Smooth muscle cell (in vitro differentiated cells): ENCODE measurements around the gene DDX31. TPM values are rescaled to one million over a fixed set of nuclear protein-coding genes. Genes with fewer than 3 reads are reported as not detected.

Experiments used
- DNase-seq: peaks from one replicate; lab custom pipeline; 2025; ENCODE audit not compliant: unreplicated experiment; lab: John Stamatoyannopoulos, UW
- H2AFZ ChIP-seq: fragments of 200-600 bp; sonication (generic); 2 replicates; pipeline ENCODE4 v1.6.0; 2016; ENCODE audit warnings: antibody characterized with exemption, low read depth, mild to moderate bottlenecking
- H3F3A ChIP-seq: fragments of 200-600 bp; sonication (generic); 2 replicates; pipeline ENCODE4 v1.6.0; 2017; ENCODE audit warnings: antibody characterized with exemption, low read depth
- H3K27ac ChIP-seq: fragments of 200-600 bp; sonication (generic); 2 replicates; pipeline ENCODE4 v1.5.1; 2016; ENCODE audit warnings: low read depth, mild to moderate bottlenecking
- H3K27me3 ChIP-seq: fragments of 200-600 bp; sonication (generic); 2 replicates; pipeline ENCODE4 v1.6.1; 2016; ENCODE audit warnings: low read depth, mild to moderate bottlenecking
- H3K36me3 ChIP-seq: fragments of 200-600 bp; sonication (generic); 2 replicates; pipeline ENCODE4 v1.5.1; 2016; ENCODE audit warnings: low read depth
- H3K4me1 ChIP-seq: fragments of 200-600 bp; sonication (generic); 2 replicates; pipeline ENCODE4 v1.5.1; 2016; ENCODE audit warnings: low read depth
- H3K4me2 ChIP-seq: fragments of 200-600 bp; sonication (generic); 2 replicates; pipeline ENCODE4 v1.6.0; 2016; ENCODE audit warnings: mild to moderate bottlenecking
- H3K4me3 ChIP-seq: fragments of 200-600 bp; sonication (generic); 2 replicates; pipeline ENCODE4 v1.5.1; 2016; ENCODE audit warnings: mild to moderate bottlenecking
- H3K79me2 ChIP-seq: fragments of 200-600 bp; sonication (generic); 2 replicates; pipeline ENCODE4 v1.6.0; 2016; ENCODE audit warnings: low read depth, mild to moderate bottlenecking
- H3K9ac ChIP-seq: fragments of 200-600 bp; sonication (generic); 2 replicates; pipeline ENCODE4 v1.6.0; 2016; ENCODE audit warnings: low read depth
- H3K9me3 ChIP-seq: fragments of 200-600 bp; sonication (generic); replicated peaks from 2 replicates; pipeline ENCODE4 v1.5.1; 2016; ENCODE audit warnings: low read depth
- H4K20me1 ChIP-seq: fragments of 200-600 bp; sonication (generic); 2 replicates; pipeline ENCODE4 v1.6.0; 2016; ENCODE audit warnings: low read depth
- WGBS: methylation state at CpG from one replicate; pipeline ENCODE4 v1.1.7; 2016; ENCODE audit warnings: low lambda C conversion rate; 5-methylcytosine and 5-hydroxymethylcytosine counted together
- polyA plus RNA-seq: library from polyadenylated mRNA; unstranded; fragments of >200 nt; fragmentation: Nextera tagmentation; extraction: Ambion mirVana; gene quantifications from 2 replicates; pipeline ENCODE4 v1.2.1, GENCODE V29; 2016
- total RNA-seq: library from RNA; depleted of rRNA; stranded (reverse); fragments of >200 nt; gene quantifications from 2 replicates; pipeline ENCODE4 v1.2.3, GENCODE V29; 2014
- TF ChIP-seq, protein P1 (sequence below): fragments of 200-600 bp; sonication (generic); IDR thresholded peaks from 2 replicates; pipeline ENCODE4 v1.5.1; 2017; ENCODE audit warnings: borderline replicate concordance, mild to moderate bottlenecking, antibody characterized with exemption; ENCODE audit not compliant: insufficient read depth, poor library complexity, severe bottlenecking

DDX31 gene
- total and polyA plus RNA-seq, 2 experiments from 2014 or later, result 5.9 to 11.9 TPM

DNA sequence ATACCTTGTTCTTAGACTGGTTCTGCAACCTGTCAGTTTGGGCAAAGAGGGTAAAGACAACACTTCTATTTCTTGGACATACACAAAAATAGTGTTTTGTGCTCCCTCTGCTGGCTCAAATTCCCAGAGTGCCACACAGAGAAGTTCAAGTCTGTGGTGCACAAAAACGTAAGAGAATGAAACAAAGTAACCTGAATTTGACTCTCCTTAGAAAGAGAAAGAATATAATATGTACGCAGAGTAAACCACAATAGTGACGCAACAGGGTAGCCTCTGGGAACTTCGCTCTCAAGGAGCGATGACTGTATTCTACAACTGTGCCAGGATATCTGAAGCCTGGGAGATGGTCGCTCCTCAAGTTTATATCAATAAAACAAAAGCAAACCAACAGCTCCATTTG lies 18.5 kb downstream of the DDX31 start:
- H3K27me3 ChIP-seq, result no peaks in the 10 kb centered on the region
- DNase-seq, result no peak
- peaks cover 14% of the 10 kb centered on the region for H3K4me1 ChIP-seq
- H3K79me2 ChIP-seq, result no peaks in the 10 kb centered on the region
- H3K36me3 ChIP-seq, result no peaks in the 10 kb centered on the region
- no peaks in the 10 kb centered on the region for H4K20me1 ChIP-seq
- WGBS, result 69% methylated on average over 6 of the region's 6 CpGs
- H3K9me3 ChIP-seq, result no peaks in the 10 kb centered on the region
- H3K4me3 ChIP-seq, result no peak overlapping the region
- TF ChIP-seq, protein P1, sequence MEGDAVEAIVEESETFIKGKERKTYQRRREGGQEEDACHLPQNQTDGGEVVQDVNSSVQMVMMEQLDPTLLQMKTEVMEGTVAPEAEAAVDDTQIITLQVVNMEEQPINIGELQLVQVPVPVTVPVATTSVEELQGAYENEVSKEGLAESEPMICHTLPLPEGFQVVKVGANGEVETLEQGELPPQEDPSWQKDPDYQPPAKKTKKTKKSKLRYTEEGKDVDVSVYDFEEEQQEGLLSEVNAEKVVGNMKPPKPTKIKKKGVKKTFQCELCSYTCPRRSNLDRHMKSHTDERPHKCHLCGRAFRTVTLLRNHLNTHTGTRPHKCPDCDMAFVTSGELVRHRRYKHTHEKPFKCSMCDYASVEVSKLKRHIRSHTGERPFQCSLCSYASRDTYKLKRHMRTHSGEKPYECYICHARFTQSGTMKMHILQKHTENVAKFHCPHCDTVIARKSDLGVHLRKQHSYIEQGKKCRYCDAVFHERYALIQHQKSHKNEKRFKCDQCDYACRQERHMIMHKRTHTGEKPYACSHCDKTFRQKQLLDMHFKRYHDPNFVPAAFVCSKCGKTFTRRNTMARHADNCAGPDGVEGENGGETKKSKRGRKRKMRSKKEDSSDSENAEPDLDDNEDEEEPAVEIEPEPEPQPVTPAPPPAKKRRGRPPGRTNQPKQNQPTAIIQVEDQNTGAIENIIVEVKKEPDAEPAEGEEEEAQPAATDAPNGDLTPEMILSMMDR, result peak; percentile 58
- no peak overlapping the region for H2AFZ ChIP-seq
- H3K27ac ChIP-seq, result no peak overlapping the region
- no peak overlapping the region for H3K4me2 ChIP-seq
- no peak overlapping the region for H3K9ac ChIP-seq
- peaks cover 30% of the 10 kb centered on the region for H3F3A ChIP-seq

DNA sequence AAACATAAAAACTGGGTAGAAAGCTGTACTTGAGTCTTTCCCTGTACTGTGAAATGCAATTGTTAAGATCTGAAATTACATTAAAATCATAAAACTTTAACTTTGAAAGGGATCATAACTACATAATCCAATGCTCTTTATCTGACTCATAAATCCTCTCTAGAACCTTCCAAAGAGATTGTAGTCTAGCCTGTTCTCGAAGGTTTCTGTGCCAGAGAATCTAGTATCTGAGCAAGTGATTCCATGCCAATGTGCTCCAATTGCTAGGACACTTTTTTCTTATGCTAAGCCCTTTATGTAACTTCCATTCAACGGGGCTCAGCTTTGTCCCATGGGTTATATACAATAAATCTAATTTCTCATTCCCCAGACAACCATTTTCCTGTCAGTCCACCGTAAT lies 21.1 kb downstream of the DDX31 start:
- peak overlapping the region; percentile 75 for H3K9ac ChIP-seq
- 70% methylated on average over 3 of the region's 3 CpGs for WGBS
- TF ChIP-seq, protein P1, result no peak
- H3K27ac ChIP-seq, result peak overlapping the region; percentile 97
- peaks cover 31% of the 10 kb centered on the region for H3F3A ChIP-seq
- H3K4me2 ChIP-seq, result peak overlapping the region; percentile 64
- no peaks in the 10 kb centered on the region for H3K79me2 ChIP-seq
- H2AFZ ChIP-seq, result no peak overlapping the region
- no peaks in the 10 kb centered on the region for H3K27me3 ChIP-seq
- no peaks in the 10 kb centered on the region for H3K36me3 ChIP-seq
- no peaks in the 10 kb centered on the region for H3K9me3 ChIP-seq
- H4K20me1 ChIP-seq, result no peaks in the 10 kb centered on the region
- peaks cover 14% of the 10 kb centered on the region for H3K4me1 ChIP-seq
- H3K4me3 ChIP-seq, result no peak overlapping the region
- DNase-seq, result no peak

DNA sequence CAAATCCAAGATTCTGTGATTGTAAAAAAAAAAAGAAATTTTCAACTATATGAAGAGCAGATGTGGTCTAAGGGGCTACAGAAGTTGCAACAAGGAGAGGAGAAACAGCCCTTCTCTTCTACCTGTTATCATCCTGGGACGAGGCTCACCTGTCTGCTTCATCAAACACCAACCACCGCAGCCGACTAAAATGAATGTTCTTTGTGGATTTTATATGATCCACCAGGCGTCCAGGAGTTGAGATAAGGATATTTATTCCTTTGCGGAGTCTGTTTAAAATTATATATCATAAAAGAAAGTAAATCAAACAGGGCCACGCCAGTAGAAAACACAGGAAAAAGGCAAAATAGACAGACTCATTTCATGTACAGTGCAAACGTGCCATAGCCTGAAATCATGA lies 21.5 kb downstream of the DDX31 start:
- Histone ChIP-seq H3K9me3 (no peaks in the 10 kb centered on the region), H2AFZ (no peak overlapping the region), H3K36me3 (no peaks in the 10 kb centered on the region), H3K4me3 (no peak overlapping the region), H3K9ac (peak overlapping the region; percentile 75), H4K20me1 (no peaks in the 10 kb centered on the region), H3K4me1 (peaks cover 14% of the 10 kb centered on the region), H3K27ac (peak overlapping the region; percentile 97), H3K79me2 (no peaks in the 10 kb centered on the region), H3F3A (peaks cover 33% of the 10 kb centered on the region), H3K27me3 (no peaks in the 10 kb centered on the region), H3K4me2 (peak overlapping the region; percentile 64)
- TF ChIP-seq, protein P1, result no peak
- no peak for DNase-seq
- 69% methylated on average over 7 of the region's 7 CpGs for WGBS

- H4K20me1 ChIP-seq, result no peaks in the 10 kb centered on the region
- no peak for DNase-seq
- 54% methylated on average over 2 of the region's 2 CpGs for WGBS
- H3K36me3 ChIP-seq, result no peaks in the 10 kb centered on the region
- peaks cover 14% of the 10 kb centered on the region for H3K4me1 ChIP-seq
- H3K79me2 ChIP-seq, result no peaks in the 10 kb centered on the region
- no peak overlapping the region for H2AFZ ChIP-seq
- peak overlapping the region; percentile 75 for H3K9ac ChIP-seq
- no peak overlapping the region for H3K4me3 ChIP-seq
- peak overlapping the region; percentile 97 for H3K27ac ChIP-seq
- peaks cover 34% of the 10 kb centered on the region for H3F3A ChIP-seq
- H3K27me3 ChIP-seq, result no peaks in the 10 kb centered on the region
- TF ChIP-seq, protein P1, result no peak
- H3K4me2 ChIP-seq, result peak overlapping the region; percentile 64
- no peaks in the 10 kb centered on the region for H3K9me3 ChIP-seq
Measured at GRCh38 chr9:132647806-132648205, 22.0 kb downstream of the DDX31 start.
